ENCODE data around the gene FBN1. TPM values are rescaled to one million over a fixed set of nuclear protein-coding genes. Genes with fewer than 3 reads are reported as not detected.

FBN1 gene
- total and polyA plus RNA-seq, 2 donors (not counting 3 experiments of a cell fraction or from before 2014, with no cell fraction given) = 107 to 111 TPM

DNA sequence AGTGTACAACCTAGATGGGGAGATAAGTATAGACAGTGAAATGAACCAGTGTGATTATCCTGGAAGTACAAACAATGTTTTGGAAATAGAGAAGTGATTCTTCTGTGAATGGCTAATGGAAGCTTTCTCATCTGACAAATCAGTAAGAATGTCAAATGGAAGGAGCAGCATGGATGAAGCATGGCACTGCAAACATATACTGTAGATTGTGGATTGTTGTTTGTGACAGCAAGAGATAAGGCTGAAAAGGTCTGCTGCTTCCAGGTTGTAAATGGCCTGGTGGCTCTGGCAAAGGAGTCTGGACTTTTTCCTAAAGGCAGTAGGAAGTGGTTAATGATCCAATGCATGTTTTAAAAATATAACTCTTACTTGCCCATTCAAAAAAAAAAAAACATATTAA is 71.3 kb downstream of the FBN1 start:
- H3K9ac ChIP-seq (replicated peaks; ENCODE audit: extremely low read depth, insufficient read depth, low read length) = no peak overlapping the region
- H2AFZ ChIP-seq (ENCODE audit: low read depth, low read length) = no peak overlapping the region
- H3K4me3 ChIP-seq (replicated peaks in 1 of 3; ENCODE audit: insufficient read depth in 1 of 3, low read depth in 1 of 3, low read length in 3 of 3) = no peak overlapping the region
- no peak overlapping the region for H3K27ac ChIP-seq (ENCODE audit: insufficient read depth, low read depth, low read length)
- FAIRE-seq = no peak
- CTCF ChIA-PET = no interaction called here
- no peaks in the 10 kb centered on the region for H3K9me1 ChIP-seq (replicated peaks; ENCODE audit: control insufficient read depth, extremely low read depth, insufficient read depth, low read length)
- TF ChIP-seq, protein P1, sequence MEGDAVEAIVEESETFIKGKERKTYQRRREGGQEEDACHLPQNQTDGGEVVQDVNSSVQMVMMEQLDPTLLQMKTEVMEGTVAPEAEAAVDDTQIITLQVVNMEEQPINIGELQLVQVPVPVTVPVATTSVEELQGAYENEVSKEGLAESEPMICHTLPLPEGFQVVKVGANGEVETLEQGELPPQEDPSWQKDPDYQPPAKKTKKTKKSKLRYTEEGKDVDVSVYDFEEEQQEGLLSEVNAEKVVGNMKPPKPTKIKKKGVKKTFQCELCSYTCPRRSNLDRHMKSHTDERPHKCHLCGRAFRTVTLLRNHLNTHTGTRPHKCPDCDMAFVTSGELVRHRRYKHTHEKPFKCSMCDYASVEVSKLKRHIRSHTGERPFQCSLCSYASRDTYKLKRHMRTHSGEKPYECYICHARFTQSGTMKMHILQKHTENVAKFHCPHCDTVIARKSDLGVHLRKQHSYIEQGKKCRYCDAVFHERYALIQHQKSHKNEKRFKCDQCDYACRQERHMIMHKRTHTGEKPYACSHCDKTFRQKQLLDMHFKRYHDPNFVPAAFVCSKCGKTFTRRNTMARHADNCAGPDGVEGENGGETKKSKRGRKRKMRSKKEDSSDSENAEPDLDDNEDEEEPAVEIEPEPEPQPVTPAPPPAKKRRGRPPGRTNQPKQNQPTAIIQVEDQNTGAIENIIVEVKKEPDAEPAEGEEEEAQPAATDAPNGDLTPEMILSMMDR (IDR thresholded peaks at IDR 0.05; ENCODE audit: extremely low read depth in 1 of 2, insufficient read depth in 1 of 2, low read depth in 1 of 2, low read length in 2 of 2) = no peak
- TF ChIP-seq POLR2A (IDR thresholded peaks at IDR 0.05; ENCODE audit: low read depth, low read length) = no peak
- no peak for TF ChIP-seq MYC (IDR thresholded peaks at IDR 0.05; ENCODE audit: low read depth, low read length)
- no peak for TF ChIP-seq MAX (IDR thresholded peaks at IDR 0.05; ENCODE audit: insufficient read depth, insufficient read length)
- no peak for TF ChIP-seq POLR2AphosphoS5 (IDR thresholded peaks at IDR 0.05; ENCODE audit: insufficient read depth, low read depth, low read length)
- H3K36me3 ChIP-seq (ENCODE audit: control insufficient read depth in 2 of 2, extremely low read depth in 1 of 2, insufficient read depth in 2 of 2, low read length in 2 of 2) = peaks cover 0 to 3% of the 10 kb centered on the region in 2 experiments
- POLR2A ChIA-PET = no interaction called here
- intact Hi-C loops (cut with micrococcal nuclease) (no loop called here), dilution Hi-C loops (cut with MboI; ENCODE audit: extremely low pct_ligation_motif_present, low sequenced_read_pairs) (no loop called here)
- H3K4me1 ChIP-seq (ENCODE audit: control insufficient read depth, extremely low read depth, insufficient read depth, low read length) = peaks cover 4% of the 10 kb centered on the region
- no TSS peak for BruUV-seq (replicated peaks)
- DNase-seq (ENCODE audit: low read depth, low spot score) = no peak
- H3K27me3 ChIP-seq (ENCODE audit: control insufficient read depth in 2 of 2, insufficient read depth in 2 of 2, low read length in 2 of 2) = no peaks in the 10 kb centered on the region
- H4K20me1 ChIP-seq (replicated peaks; ENCODE audit: control insufficient read depth, extremely low read depth, insufficient read depth, low read length) = no peaks in the 10 kb centered on the region
- no peaks in the 10 kb centered on the region for H3K9me3 ChIP-seq (replicated peaks; ENCODE audit: control insufficient read depth, insufficient read depth, low read length)
- no peak overlapping the region for H3K4me2 ChIP-seq (ENCODE audit: insufficient read depth, low read length)
- no peaks in the 10 kb centered on the region for H3K79me2 ChIP-seq (ENCODE audit: control insufficient read depth, insufficient read depth, low read length)

GRCh38 chr15:48573780-48574179 is 71.7 kb downstream of the FBN1 start:
- intact Hi-C loops (cut with micrococcal nuclease) = no loop called here
- Histone ChIP-seq H3K9ac (replicated peaks; ENCODE audit: extremely low read depth, insufficient read depth, low read length) (no peak overlapping the region), H3K9me3 (replicated peaks; ENCODE audit: control insufficient read depth, insufficient read depth, low read length) (no peaks in the 10 kb centered on the region), H2AFZ (ENCODE audit: low read depth, low read length) (no peak overlapping the region), H3K36me3 (ENCODE audit: control insufficient read depth in 2 of 2, extremely low read depth in 1 of 2, insufficient read depth in 2 of 2, low read length in 2 of 2) (peaks cover 0 to 3% of the 10 kb centered on the region in 2 experiments), H3K4me3 (replicated peaks in 1 of 3; ENCODE audit: insufficient read depth in 1 of 3, low read depth in 1 of 3, low read length in 3 of 3) (no peak overlapping the region), H3K27ac (ENCODE audit: insufficient read depth, low read depth, low read length) (no peak overlapping the region), H3K27me3 (ENCODE audit: control insufficient read depth in 2 of 2, insufficient read depth in 2 of 2, low read length in 2 of 2) (no peaks in the 10 kb centered on the region), H3K79me2 (ENCODE audit: control insufficient read depth, insufficient read depth, low read length) (no peaks in the 10 kb centered on the region), H3K4me2 (ENCODE audit: insufficient read depth, low read length) (no peak overlapping the region), H4K20me1 (replicated peaks; ENCODE audit: control insufficient read depth, extremely low read depth, insufficient read depth, low read length) (no peaks in the 10 kb centered on the region), H3K4me1 (ENCODE audit: control insufficient read depth, extremely low read depth, insufficient read depth, low read length) (peaks cover 4% of the 10 kb centered on the region), H3K9me1 (replicated peaks; ENCODE audit: control insufficient read depth, extremely low read depth, insufficient read depth, low read length) (no peaks in the 10 kb centered on the region)
- DNase-seq (ENCODE audit: low read depth, low spot score) (no peak), FAIRE-seq (no peak)
- ChIA-PET CTCF (interaction anchor here (1.4 kb wide), 1 partner anchor 17 kb away, joined by 4 read pairs; no protein-coding TSS in a partner anchor), POLR2A (no interaction called here)
- dilution Hi-C loops (cut with MboI; ENCODE audit: extremely low pct_ligation_motif_present, low sequenced_read_pairs) = no loop called here
- BruUV-seq (replicated peaks) = no TSS peak
- TF ChIP-seq MAX (IDR thresholded peaks at IDR 0.05; ENCODE audit: insufficient read depth, insufficient read length) (no peak), POLR2AphosphoS5 (IDR thresholded peaks at IDR 0.05; ENCODE audit: insufficient read depth, low read depth, low read length) (no peak), MYC (IDR thresholded peaks at IDR 0.05; ENCODE audit: low read depth, low read length) (no peak), EZH2 (IDR thresholded peaks at IDR 0.05; ENCODE audit: borderline replicate concordance, low read depth, low read length, severe bottlenecking) (no peak), POLR2A (IDR thresholded peaks at IDR 0.05; ENCODE audit: low read depth, low read length) (no peak), GATA2 (IDR thresholded peaks at IDR 0.05; ENCODE audit: insufficient read depth, insufficient read length, low read depth, low read length) (no peak), FOS (IDR thresholded peaks at IDR 0.05; ENCODE audit: borderline replicate concordance, insufficient read depth, low read length) (no peak), JUN (IDR thresholded peaks at IDR 0.05; ENCODE audit: borderline replicate concordance, insufficient read depth, insufficient read length, low read depth) (no peak)
- TF ChIP-seq, protein P1 (IDR thresholded peaks at IDR 0.05; ENCODE audit: extremely low read depth in 1 of 2, insufficient read depth in 1 of 2, low read depth in 1 of 2, low read length in 2 of 2) = no peak

All from endothelial cell of umbilical vein (primary cell).